GM12874 (cell line): Measurements from ENCODE around the gene MAD1L1.

ENCODE experiments used
- CTCF ChIP-seq: IDR thresholded peaks from 2 replicates; pipeline ENCODE4 v1.5.1; 2011; ENCODE audit warnings: low read depth, mild to moderate bottlenecking, control low read depth, low read length, moderate library complexity; ENCODE audit not compliant: insufficient read depth

MAD1L1 gene

GRCh38 chr7:2114052-2114451, 118.7 kb downstream of the MAD1L1 start:
- no peak for TF ChIP-seq CTCF

GRCh38 chr7:2112261-2113198, 120.2 kb downstream of the MAD1L1 start:
- no peak for TF ChIP-seq CTCF

GRCh38 chr7:2111568-2111967, 121.2 kb downstream of the MAD1L1 start:
- TF ChIP-seq CTCF = no peak

- no peak for TF ChIP-seq CTCF
Measured at GRCh38 chr7:2110610-2111396, 121.9 kb downstream of the MAD1L1 start.

GRCh38 chr7:2109936-2110609, 122.7 kb downstream of the MAD1L1 start:
- TF ChIP-seq CTCF = no peak

- TF ChIP-seq CTCF = no peak
Measured at GRCh38 chr7:2109251-2109872, 123.4 kb downstream of the MAD1L1 start.
